Dedifferentiated amniotic fluid mesenchymal stem cell (primary cell): ENCODE data around the gene FAM120B.

Experiments used
- DNase-seq: peaks from one replicate; pipeline ENCODE4 v3.0.0-alpha.2; 2016; ENCODE audit errors: extremely low spot score

The FAM120B gene

DNA sequence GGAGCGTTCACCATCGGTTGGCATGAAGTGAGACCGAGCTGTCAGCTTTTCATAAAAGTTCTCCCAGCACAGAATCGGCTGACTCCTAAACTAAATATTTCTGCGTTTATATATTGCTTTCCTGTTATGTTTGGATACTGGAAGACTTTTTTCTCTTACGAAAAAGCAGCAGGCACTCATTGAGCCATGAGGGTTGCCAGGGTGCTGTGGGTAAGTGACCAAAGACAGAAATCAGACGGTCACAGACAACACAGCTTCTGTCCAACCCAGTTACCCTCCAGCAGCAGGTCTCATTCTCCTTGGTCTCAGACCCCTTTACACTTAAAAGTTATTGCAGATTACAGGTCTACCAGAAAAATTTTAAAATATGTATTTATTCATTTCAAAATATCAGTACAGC lies 113.7 kb downstream of the FAM120B start:
- DNase-seq = no peak

GRCh38 chr6:170420791-170421776 lies 114.5 kb downstream of the FAM120B start:
- no peak for DNase-seq

- no peak for DNase-seq
Measured at GRCh38 chr6:170421921-170422320, 115.4 kb downstream of the FAM120B start.

GRCh38 chr6:170423030-170423429 lies 116.5 kb downstream of the FAM120B start:
- no peak for DNase-seq

GRCh38 chr6:170423814-170424603 lies 117.5 kb downstream of the FAM120B start:
- no peak for DNase-seq

- DNase-seq = no peak
Measured at GRCh38 chr6:170424604-170425126, 118.1 kb downstream of the FAM120B start.

DNA sequence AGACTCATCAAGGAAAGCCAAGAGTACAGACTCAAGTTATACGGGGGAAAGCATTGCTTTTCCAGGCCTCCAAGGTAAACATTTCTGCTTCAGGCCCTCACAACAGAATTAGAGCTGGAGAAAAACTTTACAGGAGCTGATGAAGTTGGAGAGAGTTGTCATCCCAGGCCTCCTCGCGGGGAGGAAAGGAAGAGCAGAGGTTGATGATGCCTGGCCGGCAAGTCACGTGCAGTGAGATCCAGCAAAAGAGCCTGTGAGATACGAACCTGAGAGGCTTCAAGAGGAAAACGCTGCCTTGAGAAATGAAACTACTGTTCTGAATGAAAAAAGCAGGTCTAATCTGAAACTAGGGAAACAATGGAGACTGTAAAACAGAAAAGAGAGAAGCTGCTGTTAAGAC lies 122.9 kb downstream of the FAM120B start:
- DNase-seq = no peak

DNA sequence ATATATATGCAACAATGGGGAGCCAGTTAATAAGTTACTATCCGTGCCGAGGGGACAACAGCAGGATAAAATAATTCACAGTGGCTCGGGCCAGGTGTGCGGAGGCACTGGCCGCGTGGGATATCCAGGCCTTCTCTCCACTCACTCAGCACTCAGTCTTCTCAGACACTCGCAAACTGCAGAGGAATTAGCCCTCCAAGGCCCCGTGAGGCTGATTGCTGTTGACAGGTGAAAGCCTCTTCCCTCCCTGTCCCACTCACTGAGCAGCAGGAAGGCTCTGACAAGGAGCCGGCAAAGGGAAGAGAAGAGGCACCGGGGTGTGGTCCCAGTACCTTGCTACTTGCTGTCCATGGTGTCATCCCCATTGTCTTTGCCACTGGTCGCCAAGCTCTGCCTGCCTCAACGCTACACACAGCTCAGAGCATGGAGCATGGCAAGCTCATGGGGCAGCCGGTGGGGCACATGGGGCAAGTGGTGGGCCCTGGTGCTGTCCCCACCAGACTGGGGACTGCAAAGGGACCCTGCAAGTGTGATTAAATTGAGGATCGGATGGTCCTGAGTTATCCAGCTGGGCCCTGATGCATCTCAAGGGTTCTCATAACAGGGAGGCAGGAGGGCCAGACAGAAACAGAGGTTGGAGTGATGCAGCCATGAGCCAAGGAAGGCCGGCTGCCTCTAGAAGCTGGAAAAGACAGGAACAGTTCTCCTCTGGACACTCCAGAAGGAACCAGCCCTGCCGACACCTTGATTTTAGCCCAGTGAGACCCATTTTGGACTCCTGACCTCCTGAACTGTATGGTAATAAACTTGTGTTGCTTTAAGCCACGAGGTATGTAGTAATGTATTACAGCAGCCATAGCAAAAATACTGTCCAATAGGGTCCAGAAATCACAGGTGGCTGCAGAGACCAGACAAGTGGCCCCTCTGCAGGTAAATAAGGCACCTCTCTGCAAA lies 126.9 kb downstream of the FAM120B start:
- DNase-seq = no peak

GRCh38 chr6:170434117-170434820 lies 127.7 kb downstream of the FAM120B start:
- no peak for DNase-seq

- DNase-seq = no peak
Measured at GRCh38 chr6:170434821-170435155, 128.2 kb downstream of the FAM120B start.

- no peak for DNase-seq
Measured at GRCh38 chr6:170435766-170436165, 129.2 kb downstream of the FAM120B start.

GRCh38 chr6:170436209-170436809 lies 129.8 kb downstream of the FAM120B start:
- DNase-seq = no peak

DNA sequence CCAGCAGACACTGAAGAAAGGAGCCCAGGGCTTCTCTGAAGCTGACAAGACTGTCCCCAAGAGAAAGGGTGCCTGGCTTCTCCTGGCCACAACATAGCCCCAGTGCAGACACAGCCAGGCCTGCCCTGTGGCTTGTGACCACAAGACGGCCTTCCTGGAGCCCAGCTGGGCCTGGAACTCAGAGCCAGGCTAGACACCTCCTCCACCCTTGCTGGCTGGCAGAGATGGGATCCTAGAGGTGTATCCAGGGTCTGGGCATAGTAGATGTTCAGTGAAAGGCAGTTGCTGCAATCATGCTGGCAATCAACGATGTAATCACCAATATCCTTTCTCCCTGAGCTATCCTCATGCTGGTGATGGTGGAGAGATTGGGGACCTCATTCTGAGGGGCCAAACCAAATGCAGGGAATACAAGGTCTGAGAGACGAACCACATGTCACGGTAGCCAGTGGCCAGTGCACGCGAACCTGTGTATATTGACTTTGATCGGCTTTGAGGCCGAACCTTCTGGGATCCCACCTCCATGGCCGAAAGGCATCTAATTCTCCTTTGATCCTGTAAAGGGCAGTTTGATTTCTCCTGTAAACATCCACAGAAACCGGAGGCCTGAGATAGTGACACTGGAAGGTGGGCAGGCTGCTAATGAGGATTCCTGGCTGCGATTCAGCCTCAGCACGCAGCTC lies 131.3 kb downstream of the FAM120B start:
- no peak for DNase-seq

DNA sequence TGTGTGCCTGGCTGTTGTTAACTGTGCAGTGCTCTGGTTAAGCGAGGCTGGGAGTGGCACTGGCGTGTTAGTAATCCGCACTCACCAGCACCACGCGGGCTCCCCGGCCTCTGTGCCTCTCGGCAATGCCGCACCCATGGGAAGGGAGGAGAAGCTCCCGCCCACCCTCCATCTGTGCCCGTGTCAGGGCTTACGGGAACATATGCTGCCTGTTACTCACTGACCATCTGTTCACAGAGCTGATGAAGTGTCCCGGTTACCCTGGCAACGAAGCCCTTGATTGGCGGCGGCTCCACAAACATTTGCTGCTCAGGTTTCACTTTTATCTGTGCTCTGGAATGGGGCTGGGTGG lies 131.8 kb downstream of the FAM120B start:
- peak; percentile 99 for DNase-seq

DNA sequence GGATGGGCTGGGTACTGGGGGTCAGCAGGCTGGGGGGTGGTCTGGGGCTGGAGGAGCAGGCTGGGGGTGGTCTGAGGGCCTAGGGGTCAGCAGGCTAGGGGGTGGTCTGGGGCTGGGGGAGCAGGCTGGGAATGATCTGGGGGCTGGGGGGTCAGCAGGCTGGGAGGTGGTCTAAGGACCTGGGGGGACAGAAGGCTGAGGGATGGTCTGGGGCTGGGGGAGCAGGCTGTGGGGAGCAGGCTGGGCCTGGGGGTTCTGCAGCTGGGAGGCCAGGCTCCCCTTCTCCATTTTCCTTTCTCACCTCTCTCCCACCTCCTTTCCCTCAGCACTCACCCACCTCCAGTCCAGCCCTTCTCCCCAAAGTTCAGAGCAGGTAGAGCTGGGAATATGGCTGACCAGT lies 132.3 kb downstream of the FAM120B start:
- DNase-seq = no peak

DNA sequence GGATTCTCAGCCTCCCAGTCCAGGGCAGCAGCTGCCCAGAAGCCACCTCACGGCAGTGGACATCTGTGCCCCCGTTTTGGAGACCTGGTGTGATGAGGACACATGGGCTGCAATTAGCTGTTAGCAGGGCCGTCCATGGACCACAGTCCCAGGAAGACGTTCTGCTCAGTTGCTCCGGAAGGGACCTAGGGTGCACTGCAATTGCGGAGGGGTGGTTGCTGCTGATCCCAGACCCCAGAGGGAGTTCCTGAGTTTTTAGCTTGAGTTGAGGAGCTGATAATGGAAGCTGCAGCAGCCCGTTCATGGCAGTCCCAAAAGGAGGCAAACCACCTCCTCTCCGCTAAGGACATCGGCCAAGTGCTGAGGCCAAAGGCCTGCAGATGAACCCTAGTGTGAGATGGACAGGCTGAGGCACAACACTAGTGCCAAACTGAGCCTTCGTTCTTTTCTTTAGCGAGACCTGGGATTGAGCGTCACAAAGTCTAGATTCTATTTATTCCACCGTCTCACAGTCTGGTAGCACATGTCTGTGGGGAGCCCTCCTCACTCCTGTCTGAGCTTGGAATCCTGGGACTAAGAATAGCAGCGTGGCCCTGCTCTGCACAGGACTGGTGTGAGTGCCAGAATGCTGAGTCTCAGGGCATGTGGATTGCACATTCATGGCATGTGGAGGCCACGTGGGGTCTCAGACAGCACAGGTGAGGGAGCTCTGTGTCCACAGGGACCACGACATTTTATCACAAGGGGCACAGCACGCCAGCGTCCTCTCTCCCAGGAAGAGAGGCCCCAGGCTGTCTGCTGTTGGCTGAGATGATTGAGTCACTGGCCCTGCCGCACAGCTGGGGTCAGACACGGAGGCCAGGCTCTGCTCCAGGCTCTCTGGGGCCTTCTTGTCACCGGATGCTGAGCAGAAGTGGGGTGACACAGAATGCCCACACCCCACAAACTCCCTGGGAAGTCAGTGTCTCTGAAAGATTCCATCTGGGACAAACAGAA lies 133.1 kb downstream of the FAM120B start:
- no peak for DNase-seq

- DNase-seq = no peak
Measured at GRCh38 chr6:170440437-170440836, 133.9 kb downstream of the FAM120B start.

- DNase-seq = no peak
Measured at GRCh38 chr6:170441316-170441715, 134.8 kb downstream of the FAM120B start.

GRCh38 chr6:170442596-170442995 lies 136.0 kb downstream of the FAM120B start:
- DNase-seq = no peak
